GM21423 (cell line): ENCODE measurements around the gene SLC26A6.

Experiments used
- ATAC-seq: cut with Tn5 transposase; IDR thresholded peaks from one replicate; pipeline ENCODE4 v1.9.1; 2021; ENCODE audit warnings: mild to moderate bottlenecking, moderate library complexity; ENCODE audit not compliant: unreplicated experiment

SLC26A6 gene, protein sequence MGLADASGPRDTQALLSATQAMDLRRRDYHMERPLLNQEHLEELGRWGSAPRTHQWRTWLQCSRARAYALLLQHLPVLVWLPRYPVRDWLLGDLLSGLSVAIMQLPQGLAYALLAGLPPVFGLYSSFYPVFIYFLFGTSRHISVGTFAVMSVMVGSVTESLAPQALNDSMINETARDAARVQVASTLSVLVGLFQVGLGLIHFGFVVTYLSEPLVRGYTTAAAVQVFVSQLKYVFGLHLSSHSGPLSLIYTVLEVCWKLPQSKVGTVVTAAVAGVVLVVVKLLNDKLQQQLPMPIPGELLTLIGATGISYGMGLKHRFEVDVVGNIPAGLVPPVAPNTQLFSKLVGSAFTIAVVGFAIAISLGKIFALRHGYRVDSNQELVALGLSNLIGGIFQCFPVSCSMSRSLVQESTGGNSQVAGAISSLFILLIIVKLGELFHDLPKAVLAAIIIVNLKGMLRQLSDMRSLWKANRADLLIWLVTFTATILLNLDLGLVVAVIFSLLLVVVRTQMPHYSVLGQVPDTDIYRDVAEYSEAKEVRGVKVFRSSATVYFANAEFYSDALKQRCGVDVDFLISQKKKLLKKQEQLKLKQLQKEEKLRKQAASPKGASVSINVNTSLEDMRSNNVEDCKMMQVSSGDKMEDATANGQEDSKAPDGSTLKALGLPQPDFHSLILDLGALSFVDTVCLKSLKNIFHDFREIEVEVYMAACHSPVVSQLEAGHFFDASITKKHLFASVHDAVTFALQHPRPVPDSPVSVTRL

DNA sequence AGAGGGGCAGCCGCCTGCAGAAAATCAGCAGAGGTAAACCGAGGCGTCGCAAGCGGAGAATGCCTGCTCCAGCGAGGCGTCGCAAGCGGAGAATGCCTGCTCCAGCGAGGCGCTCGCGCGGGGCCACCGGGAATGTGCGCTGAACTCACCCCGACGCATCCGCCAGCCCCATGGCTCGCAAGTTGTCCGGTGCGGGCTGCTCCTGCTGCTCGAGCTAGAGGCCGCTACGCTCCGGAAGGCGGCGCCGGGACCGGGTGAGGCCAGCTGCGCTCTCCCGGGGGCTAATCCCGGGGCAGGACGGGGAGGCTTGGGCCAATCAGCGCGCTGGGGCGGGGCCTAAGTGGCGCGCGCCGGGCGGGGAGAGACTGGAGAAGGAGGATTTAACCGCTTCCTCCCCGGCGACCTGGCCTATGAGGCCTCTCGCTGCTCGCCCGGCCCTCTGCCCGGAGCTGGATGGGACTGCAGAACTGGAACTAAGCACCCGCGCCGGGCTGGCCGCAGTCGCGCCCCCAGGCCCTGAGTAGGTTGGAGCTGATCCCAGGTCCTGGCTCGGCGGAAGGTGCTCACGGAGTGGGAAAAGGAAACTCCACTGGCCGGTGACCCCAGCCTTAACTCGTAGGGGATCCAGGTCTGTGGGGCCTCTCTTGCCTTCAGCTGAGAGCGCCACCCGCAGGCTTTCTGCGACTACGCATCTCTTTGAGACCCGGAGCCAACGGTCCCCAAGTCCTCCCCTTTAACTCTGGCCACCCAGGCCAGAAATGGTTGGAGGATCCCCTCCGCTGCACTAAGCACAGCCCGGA, at the start of gene SLC26A6:
Gene SLC26A6, minus strand, starts transcription at position 240 of the 800 bp plus-strand sequence. Its CDS starts 68 bp downstream, at position 172.
- ATAC-seq, result peak; percentile 88

DNA sequence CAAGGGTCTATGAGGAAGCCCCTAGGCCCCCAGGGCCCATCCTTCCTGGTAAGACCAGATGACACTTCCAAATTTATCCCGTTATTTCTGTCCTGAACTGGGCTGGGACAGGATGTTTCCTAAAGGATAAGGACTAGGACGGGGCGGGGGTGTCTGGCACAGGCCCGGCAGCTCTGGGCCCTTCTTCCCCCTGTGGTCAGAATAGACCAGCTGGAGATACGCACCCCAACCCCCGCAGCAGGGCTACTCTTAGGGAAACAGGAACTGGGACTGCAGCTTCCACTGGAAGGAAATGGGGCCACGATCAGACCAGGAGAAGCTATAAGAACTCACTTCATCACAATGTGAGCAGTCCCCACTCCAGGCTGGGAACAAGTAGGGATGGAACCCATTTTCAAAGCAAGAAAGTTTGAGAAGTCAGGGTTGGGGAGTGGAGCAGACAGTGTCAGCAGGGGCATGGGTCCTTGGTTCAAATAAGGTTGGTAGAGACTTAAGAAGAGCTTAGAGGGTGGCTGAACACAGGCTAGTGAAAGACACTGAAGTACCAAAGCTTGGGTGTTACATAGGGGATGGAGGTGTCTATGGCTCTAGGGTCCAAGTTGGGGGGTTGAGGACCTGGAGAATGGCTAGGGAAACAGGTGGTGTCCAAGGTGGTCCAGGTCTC, 49.4 kb upstream of the SLC26A6 start:
- no peak for ATAC-seq

- ATAC-seq, result no peak
Observed at GRCh38 chr3:48684054-48684349, 48.7 kb upstream of the SLC26A6 start.

DNA sequence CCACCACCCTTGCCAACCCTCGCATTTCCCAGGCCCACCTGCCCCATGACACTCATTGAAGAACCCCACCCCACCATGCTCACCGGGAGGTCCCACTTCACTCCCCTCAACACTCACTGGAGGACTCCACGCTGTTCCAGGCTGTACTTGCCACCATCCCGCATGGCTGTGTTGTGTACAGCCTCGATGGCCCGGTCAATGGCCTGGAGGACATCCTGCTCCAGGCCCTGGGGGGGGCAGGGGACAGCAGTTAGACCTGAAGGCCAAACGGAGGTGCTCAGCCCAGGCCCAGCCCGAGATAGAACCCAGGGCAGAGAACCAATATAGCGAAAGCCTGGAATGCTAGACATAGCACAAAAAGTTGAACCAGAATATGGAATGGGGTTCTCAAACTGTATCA, 47.5 kb upstream of the SLC26A6 start:
- no peak for ATAC-seq

GRCh38 chr3:48681974-48682610, 46.8 kb upstream of the SLC26A6 start:
- ATAC-seq, result no peak

- no peak for ATAC-seq
Observed at GRCh38 chr3:48681541-48681880, 46.2 kb upstream of the SLC26A6 start.

DNA sequence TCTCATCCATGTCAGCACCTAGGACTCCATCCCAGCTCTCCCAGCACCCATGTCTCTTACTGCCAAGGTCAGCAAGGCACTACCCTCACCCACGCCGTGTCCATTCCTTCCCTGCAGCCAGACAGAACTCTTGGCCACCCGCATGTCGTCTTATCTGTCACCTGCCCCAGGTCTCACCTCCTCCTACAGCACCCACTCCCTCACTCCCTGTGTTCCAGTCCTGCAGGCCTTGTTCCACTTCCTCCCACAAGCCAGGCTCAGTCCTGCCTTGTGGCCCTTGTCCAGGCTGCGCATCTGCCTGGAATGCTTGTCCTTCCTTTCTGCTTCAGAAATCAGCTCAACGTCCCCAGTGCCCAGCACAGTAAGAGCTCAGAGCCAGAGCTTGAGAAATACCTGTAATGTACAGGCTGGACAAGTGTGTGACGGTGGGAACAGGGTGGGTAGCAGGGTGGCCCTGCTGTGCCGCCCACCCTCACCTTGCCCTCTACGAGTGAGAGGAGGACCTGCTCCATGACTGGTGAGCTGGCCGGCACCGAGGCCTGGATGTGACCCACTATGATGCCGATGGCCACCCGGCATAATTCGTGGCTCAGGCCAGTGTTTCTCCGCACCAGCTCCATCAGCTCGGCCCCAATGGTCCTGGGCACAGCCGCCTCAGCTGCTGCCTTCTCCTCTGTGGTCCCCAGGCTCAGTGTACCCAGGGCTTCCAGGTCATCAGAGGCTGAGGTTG, 45.7 kb upstream of the SLC26A6 start:
- no peak for ATAC-seq

DNA sequence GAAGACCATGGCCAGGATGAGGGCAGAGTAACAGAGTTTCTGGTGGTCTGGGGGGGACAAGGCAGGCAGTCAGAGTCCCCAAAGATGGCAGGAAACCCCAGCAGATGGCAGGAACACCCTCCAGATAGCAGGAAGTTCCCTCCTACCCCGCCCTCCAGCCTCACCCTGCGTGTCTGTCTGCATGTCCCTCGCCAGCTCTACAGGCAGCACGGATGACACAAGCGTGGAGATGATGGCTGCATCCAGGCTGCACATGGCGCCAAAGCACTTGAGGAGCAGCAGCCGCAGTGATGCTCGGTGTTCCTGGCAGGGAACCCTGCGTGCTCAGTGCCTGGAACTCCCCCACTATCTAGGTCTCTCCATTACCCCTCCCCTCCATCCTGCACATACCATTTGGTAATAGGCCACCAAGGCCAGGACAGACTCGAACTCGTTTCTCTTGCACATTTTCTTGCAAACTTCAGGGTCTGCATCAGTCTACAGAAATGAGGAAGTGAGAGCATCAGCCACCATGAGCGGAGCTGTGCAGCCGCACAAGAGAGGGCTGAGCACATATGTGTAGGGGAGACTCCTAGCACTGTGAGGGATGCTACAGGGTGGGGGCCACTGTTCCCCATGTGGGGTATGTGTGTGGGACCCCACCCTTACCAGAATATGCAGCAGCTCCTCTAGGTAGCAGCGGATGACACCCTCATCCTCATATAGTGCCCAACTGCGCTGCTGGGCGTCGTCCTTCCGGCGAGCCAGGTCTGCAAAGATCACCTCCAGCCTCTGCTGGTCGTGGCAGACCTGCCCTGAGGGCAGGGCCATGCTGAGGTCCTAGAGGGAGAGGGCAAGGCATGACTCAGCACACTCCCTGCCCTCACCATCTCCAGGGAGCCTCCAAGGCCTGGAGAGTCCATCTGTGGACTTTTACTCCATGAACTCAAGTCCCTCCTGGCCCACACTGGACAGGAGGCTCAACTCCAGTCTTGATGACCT, 44.4 kb upstream of the SLC26A6 start:
- no peak for ATAC-seq

- ATAC-seq, result no peak
Observed at GRCh38 chr3:48678566-48679380, 43.5 kb upstream of the SLC26A6 start.

DNA sequence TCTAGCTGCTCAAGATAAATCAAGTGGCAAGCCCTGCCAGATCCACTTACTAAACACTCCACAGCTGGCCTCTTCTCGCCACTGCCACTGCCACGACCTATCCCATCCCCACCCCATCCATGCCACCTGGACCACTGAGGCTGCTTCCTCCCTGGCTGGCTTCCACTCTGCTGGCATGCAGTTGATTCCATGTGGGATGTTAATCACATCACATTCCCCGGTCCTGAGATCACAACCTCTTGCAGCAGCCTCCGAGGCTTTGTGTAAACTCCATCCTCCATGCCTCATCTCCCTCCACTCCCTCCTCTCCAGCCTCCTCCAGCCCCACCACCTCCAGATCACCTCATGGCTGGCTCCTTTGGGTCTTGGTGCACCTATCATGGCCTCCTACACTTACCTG, 42.8 kb upstream of the SLC26A6 start:
- no peak for ATAC-seq

- no peak for ATAC-seq
Observed at GRCh38 chr3:48674505-48674904, 39.2 kb upstream of the SLC26A6 start.

GRCh38 chr3:48672522-48672921, 37.3 kb upstream of the SLC26A6 start:
- ATAC-seq, result no peak

GRCh38 chr3:48664929-48665328, 29.7 kb upstream of the SLC26A6 start:
- no peak for ATAC-seq

DNA sequence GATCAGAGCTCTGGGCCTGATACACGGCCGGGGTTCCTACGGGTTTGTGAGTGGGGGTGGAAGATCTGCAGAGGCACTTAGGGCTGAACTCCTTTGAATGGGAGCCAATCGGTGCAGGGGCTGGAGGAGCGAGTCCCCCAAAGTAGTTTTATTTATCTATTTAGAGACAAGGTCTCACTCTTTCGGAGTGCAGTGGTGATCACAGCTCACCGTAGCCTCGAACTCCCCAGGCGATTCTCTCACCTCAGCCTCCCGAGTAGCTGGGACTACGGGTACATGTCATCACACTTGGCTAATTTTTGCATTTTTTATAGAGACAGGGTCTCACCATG, 29.0 kb upstream of the SLC26A6 start:
- ATAC-seq, result no peak

GRCh38 chr3:48663489-48664312, 28.4 kb upstream of the SLC26A6 start:
- peak; percentile 73 for ATAC-seq

DNA sequence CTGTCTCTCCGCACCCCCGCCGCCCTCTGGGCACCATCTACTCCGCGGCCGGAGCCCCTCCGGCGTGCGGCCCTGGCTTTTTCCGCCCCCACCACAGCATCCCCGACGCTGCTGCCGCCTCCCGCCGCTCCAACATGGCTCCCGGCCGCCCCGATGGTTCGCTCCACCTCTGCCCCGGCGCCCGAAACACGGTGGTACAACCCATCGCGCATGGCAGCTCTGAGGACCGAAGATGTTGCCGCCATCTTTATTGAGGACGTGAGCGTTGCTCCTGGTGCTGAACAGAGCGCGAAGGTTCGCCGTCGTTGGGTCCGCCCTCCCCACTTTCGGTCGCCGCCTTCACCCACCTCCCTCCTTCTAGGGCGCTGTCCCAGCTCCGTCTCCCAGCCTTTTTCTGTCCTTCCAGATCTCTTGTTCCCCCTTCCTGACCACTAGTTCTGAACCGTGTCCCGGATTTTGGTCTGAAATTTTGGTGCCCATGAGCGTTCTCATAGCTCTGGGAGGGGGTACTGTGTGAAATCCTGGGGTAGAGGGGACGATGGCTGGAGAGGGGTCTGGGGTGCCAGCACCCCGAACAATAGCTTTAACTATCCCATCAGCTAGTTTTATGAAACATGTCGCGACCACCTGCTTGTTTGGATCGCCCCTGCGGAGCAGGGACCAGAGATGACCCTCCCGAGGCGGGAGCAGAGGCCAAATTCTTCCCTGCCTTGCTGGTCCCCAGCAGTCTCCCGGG, 27.7 kb upstream of the SLC26A6 start, which contains the start of gene CELSR3:
Gene CELSR3, minus strand, starts transcription at position 134 of the 736 bp plus-strand sequence. CDS start 252 bp downstream, outside the sequence.
- no peak for ATAC-seq
